ENCODE results near the gene WBP2NL. TPM values are rescaled to one million over a fixed set of nuclear protein-coding genes. Genes with fewer than 3 reads are reported as not detected.
A peak's percentile ranks its signal among the peaks of the same experiment; 100 is the strongest.

Gene WBP2NL
- polyA plus RNA-seq, 2 of the 4 experiments (the other 2 are of a cell fraction) = 0.10 to 0.14 TPM

DNA sequence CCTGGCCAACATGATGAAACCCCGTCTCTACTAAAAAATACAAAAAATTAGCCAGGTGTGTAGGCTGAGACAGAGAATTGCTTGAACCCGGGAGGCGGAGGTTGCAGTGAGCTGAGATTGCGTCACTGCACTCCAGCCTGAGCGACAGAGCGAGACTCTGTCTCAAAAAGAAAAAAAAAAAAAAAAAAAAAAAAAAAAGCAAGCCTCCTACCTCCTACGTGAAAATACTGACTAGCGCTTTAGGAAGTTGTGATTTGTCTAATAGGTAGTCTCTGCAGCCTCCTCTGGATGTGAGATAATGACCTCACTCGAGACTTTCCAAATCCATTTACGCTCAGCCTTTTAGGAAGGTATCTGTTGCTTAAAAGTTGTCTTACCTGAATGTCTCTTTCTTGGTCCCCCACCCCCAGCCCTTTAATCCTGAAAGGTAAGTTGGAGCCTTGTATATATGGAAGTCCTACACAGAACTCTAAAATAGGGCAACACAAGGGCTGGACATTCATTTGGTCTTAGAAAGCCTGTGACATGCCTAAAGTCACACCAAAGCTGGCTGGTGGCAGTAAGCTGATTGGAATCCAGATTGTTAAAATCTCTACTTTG, 23.8 kb upstream of the WBP2NL start:
- TF ChIP-seq CEBPB (IDR thresholded peaks at IDR 0.05) = 0 out of 4 replicates have a peak, but pooled peaks of 1 of the 2 experiments have one; percentile 12
- TF ChIP-seq FOXS1 (CRISPR knock-in tag; IDR thresholded peaks at IDR 0.05) = no peak
- 22% methylated on average over 10 of the region's 10 CpGs for WGBS (ENCODE audit: missing lambda C conversion rate)
- no peak overlapping the region; the same call in 2 of the 3 replicates for H3K4me2 ChIP-seq
- CTCF ChIA-PET = interaction anchor here (1.6 kb wide), 1 partner anchor 8 kb away, joined by 4 read pairs; no protein-coding TSS in a partner anchor
- H3K27ac ChIP-seq = no peak overlapping the region
- no peak for DNase-seq (ENCODE audit: low read depth in 1 of 2, low spot score in 1 of 2)
- no peak for ATAC-seq
- H3K4me1 ChIP-seq = no peaks in the 10 kb centered on the region
- no peaks in the 10 kb centered on the region for H3K9me3 ChIP-seq
- POLR2A ChIA-PET = no interaction called here
- H3K4me3 ChIP-seq = no peak overlapping the region
- no peak for FAIRE-seq

DNA sequence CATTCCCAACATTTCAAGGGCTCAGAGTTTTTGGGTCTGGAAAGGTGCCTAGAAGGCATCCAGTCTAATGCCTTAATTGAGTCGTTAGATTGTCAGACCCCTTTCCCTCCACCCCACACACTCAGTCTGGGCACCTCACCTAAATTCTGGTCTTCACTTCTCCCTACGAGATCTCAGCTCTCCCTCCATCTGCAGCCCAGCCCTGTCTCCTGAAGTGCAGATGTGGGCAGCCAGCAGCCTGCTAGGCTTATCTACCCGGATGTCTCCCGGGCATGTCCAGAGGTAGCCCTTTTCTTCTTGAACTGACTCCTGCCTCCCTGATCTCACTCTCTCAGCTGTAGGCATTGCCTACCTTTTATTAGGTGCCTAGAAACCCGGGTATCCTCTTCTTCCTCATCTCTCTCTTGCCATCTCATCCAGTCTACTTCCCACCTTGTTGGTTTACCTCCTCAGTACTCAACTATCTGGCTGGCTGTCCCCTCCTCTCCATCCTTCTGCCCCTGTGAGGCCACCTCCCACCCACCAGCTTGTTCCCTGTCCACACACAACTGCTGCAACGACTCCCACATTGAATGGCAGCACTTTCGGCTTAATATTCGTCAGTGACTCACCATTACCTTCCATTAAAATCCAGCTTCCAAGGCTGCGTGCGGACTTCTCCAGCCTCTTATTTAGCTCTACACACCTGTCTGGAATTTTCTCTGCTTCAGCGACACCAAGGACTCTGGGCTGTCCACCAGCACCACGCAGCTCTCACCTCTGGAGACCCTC, 23.1 kb upstream of the WBP2NL start:
- DNase-seq (ENCODE audit: low read depth in 1 of 2, low spot score in 1 of 2) = no peak
- no peak for FAIRE-seq
- peak in 1 of 2 experiments; percentile 38; a peak in 3 of 6 replicates for ATAC-seq
- H3K4me3 ChIP-seq = no peak overlapping the region; the same call in 2 of the 3 replicates
- CTCF ChIA-PET = interaction anchor here (1.6 kb wide), 1 partner anchor 9 kb away, joined by 4 read pairs; no protein-coding TSS in a partner anchor
- H3K27ac ChIP-seq = no peak overlapping the region
- TF ChIP-seq, protein P1, sequence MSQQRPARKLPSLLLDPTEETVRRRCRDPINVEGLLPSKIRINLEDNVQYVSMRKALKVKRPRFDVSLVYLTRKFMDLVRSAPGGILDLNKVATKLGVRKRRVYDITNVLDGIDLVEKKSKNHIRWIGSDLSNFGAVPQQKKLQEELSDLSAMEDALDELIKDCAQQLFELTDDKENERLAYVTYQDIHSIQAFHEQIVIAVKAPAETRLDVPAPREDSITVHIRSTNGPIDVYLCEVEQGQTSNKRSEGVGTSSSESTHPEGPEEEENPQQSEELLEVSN (IDR thresholded peaks at IDR 0.05; ENCODE audit: borderline replicate concordance, low read depth) = no peak
- TF ChIP-seq KDM5A (IDR thresholded peaks at IDR 0.05) (no peak), HOXB5 (CRISPR knock-in tag; IDR thresholded peaks at IDR 0.05) (no peak), NPAS2 (CRISPR knock-in tag; IDR thresholded peaks at IDR 0.05; ENCODE audit: borderline replicate concordance) (no peak), ZC3H11A (IDR thresholded peaks at IDR 0.05) (no peak), RFX5 (IDR thresholded peaks at IDR 0.05) (no peak), CHD2 (IDR thresholded peaks at IDR 0.05; ENCODE audit: low read length, partially characterized antibody) (no peak), ZFP36 (IDR thresholded peaks at IDR 0.05; ENCODE audit: borderline replicate concordance, partially characterized antibody) (no peak), EHMT2 (IDR thresholded peaks at IDR 0.05; ENCODE audit: low read depth) (no peak), MYC (IDR thresholded peaks at IDR 0.05; ENCODE audit: borderline replicate concordance, low read length) (no peak), RCOR1 (IDR thresholded peaks at IDR 0.05; ENCODE audit: low read depth, low read length) (no peak), CBX8 (IDR thresholded peaks at IDR 0.05) (no peak), JUNB (IDR thresholded peaks at IDR 0.05) (no peak), SMC3 (IDR thresholded peaks at IDR 0.05) (no peak), ZNF302 (CRISPR knock-in tag; IDR thresholded peaks at IDR 0.05) (no peak), NR3C1 (IDR thresholded peaks at IDR 0.05) (no peak)
- TF ChIP-seq, protein P2, sequence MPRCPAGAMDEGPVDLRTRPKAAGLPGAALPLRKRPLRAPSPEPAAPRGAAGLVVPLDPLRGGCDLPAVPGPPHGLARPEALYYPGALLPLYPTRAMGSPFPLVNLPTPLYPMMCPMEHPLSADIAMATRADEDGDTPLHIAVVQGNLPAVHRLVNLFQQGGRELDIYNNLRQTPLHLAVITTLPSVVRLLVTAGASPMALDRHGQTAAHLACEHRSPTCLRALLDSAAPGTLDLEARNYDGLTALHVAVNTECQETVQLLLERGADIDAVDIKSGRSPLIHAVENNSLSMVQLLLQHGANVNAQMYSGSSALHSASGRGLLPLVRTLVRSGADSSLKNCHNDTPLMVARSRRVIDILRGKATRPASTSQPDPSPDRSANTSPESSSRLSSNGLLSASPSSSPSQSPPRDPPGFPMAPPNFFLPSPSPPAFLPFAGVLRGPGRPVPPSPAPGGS (IDR thresholded peaks at IDR 0.05) = no peak
- TF ChIP-seq, protein P3, sequence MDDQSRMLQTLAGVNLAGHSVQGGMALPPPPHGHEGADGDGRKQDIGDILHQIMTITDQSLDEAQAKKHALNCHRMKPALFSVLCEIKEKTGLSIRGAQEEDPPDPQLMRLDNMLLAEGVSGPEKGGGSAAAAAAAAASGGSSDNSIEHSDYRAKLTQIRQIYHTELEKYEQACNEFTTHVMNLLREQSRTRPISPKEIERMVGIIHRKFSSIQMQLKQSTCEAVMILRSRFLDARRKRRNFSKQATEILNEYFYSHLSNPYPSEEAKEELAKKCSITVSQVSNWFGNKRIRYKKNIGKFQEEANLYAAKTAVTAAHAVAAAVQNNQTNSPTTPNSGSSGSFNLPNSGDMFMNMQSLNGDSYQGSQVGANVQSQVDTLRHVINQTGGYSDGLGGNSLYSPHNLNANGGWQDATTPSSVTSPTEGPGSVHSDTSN (IDR thresholded peaks at IDR 0.05) = no peak
- TF ChIP-seq, protein P4, sequence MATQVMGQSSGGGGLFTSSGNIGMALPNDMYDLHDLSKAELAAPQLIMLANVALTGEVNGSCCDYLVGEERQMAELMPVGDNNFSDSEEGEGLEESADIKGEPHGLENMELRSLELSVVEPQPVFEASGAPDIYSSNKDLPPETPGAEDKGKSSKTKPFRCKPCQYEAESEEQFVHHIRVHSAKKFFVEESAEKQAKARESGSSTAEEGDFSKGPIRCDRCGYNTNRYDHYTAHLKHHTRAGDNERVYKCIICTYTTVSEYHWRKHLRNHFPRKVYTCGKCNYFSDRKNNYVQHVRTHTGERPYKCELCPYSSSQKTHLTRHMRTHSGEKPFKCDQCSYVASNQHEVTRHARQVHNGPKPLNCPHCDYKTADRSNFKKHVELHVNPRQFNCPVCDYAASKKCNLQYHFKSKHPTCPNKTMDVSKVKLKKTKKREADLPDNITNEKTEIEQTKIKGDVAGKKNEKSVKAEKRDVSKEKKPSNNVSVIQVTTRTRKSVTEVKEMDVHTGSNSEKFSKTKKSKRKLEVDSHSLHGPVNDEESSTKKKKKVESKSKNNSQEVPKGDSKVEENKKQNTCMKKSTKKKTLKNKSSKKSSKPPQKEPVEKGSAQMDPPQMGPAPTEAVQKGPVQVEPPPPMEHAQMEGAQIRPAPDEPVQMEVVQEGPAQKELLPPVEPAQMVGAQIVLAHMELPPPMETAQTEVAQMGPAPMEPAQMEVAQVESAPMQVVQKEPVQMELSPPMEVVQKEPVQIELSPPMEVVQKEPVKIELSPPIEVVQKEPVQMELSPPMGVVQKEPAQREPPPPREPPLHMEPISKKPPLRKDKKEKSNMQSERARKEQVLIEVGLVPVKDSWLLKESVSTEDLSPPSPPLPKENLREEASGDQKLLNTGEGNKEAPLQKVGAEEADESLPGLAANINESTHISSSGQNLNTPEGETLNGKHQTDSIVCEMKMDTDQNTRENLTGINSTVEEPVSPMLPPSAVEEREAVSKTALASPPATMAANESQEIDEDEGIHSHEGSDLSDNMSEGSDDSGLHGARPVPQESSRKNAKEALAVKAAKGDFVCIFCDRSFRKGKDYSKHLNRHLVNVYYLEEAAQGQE (IDR thresholded peaks at IDR 0.05) = no peak
- WGBS (ENCODE audit: missing lambda C conversion rate) = 59% methylated on average over 12 of the region's 12 CpGs
- POLR2A ChIA-PET = no interaction called here
- H3K4me2 ChIP-seq = peak overlapping the region; percentile 97; the same call in 2 of the 3 replicates
- no peaks in the 10 kb centered on the region for H3K4me1 ChIP-seq
- H3K9me3 ChIP-seq = no peaks in the 10 kb centered on the region

All from A549 (cell line).